ENCODE measurements around the gene DMPK.
"Not testable (repeated sequence)": the region's sequence is repeated elsewhere in the genome, so short reads cannot be mapped to it uniquely, and the experiment has no call there.

The DMPK gene

GRCh38 chr19:45751483-45751882, 30.8 kb downstream of the DMPK start:
- not testable (repeated sequence) for H4K91ac ChIP-seq (ENCODE audit: low read length); H3K27me3 ChIP-seq (ENCODE audit: control insufficient read depth in 1 of 2, insufficient read depth in 1 of 2, low read length in 2 of 2); H3K4me2 ChIP-seq (ENCODE audit: low read length, poor library complexity, severe bottlenecking); H3K4me3 ChIP-seq (ENCODE audit: insufficient read depth in 1 of 2, low read depth in 1 of 2, low read length in 2 of 2); H3K9me3 ChIP-seq (ENCODE audit: control insufficient read depth, low read length); H2BK12ac ChIP-seq (ENCODE audit: low read length in 2 of 2); H3K9ac ChIP-seq (ENCODE audit: low read length); H2AK5ac ChIP-seq (ENCODE audit: low read length, severe bottlenecking); H4K8ac ChIP-seq (ENCODE audit: low read length); H3K36me3 ChIP-seq (ENCODE audit: control insufficient read depth in 1 of 2, insufficient read depth in 2 of 2, low read depth in 1 of 2, low read length in 2 of 2); H3K4me1 ChIP-seq (ENCODE audit: control insufficient read depth, insufficient read depth, low read depth, low read length); H2AFZ ChIP-seq (ENCODE audit: low read depth, low read length); H3K14ac ChIP-seq (ENCODE audit: low read length in 2 of 2); H3K23ac ChIP-seq (ENCODE audit: low read length in 2 of 2); H3K27ac ChIP-seq (ENCODE audit: low read length, poor library complexity, severe bottlenecking); H3K79me1 ChIP-seq (replicated peaks; ENCODE audit: low read length, poor library complexity, severe bottlenecking); H2BK120ac ChIP-seq (ENCODE audit: low read depth, low read length); DNase-seq; H2BK15ac ChIP-seq (ENCODE audit: low read depth, poor library complexity, severe bottlenecking); H3K18ac ChIP-seq (ENCODE audit: low read depth in 1 of 2, low read length in 2 of 2); H2BK5ac ChIP-seq (ENCODE audit: low read depth, low read length, poor library complexity, severe bottlenecking); H3K4ac ChIP-seq (ENCODE audit: low read depth in 1 of 2, low read length in 2 of 2)
- WGBS = 91% methylated on average over 6 of the region's 10 CpGs

GRCh38 chr19:45747513-45747912, 34.8 kb downstream of the DMPK start:
- Histone ChIP-seq H2AK5ac (ENCODE audit: low read length, severe bottlenecking) (no peak overlapping the region), H3K23ac (ENCODE audit: low read length in 2 of 2) (no peak overlapping the region), H4K91ac (ENCODE audit: low read length) (no peak overlapping the region), H2BK5ac (ENCODE audit: low read depth, low read length, poor library complexity, severe bottlenecking) (no peak overlapping the region), H3K4me1 (ENCODE audit: control insufficient read depth, insufficient read depth, low read depth, low read length) (no peaks in the 10 kb centered on the region), H3K27me3 (ENCODE audit: control insufficient read depth in 1 of 2, insufficient read depth in 1 of 2, low read length in 2 of 2) (peaks cover 7 to 10% of the 10 kb centered on the region in 2 experiments), H3K9ac (ENCODE audit: low read length) (no peak overlapping the region), H3K36me3 (ENCODE audit: control insufficient read depth in 1 of 2, insufficient read depth in 2 of 2, low read depth in 1 of 2, low read length in 2 of 2) (no peaks in the 10 kb centered on the region), H2BK15ac (ENCODE audit: low read depth, poor library complexity, severe bottlenecking) (no peak overlapping the region), H2BK12ac (ENCODE audit: low read length in 2 of 2) (no peak overlapping the region), H3K4me3 (ENCODE audit: insufficient read depth in 1 of 2, low read depth in 1 of 2, low read length in 2 of 2) (no peak overlapping the region), H2BK120ac (ENCODE audit: low read depth, low read length) (no peak overlapping the region), H3K4me2 (ENCODE audit: low read length, poor library complexity, severe bottlenecking) (no peak overlapping the region), H3K79me1 (replicated peaks; ENCODE audit: low read length, poor library complexity, severe bottlenecking) (no peaks in the 10 kb centered on the region), H3K27ac (ENCODE audit: low read length, poor library complexity, severe bottlenecking) (no peak overlapping the region), H4K8ac (ENCODE audit: low read length) (no peak overlapping the region), H3K9me3 (ENCODE audit: control insufficient read depth, low read length) (no peaks in the 10 kb centered on the region), H2AFZ (ENCODE audit: low read depth, low read length) (no peak overlapping the region), H3K14ac (ENCODE audit: low read length in 2 of 2) (no peak overlapping the region), H3K18ac (ENCODE audit: low read depth in 1 of 2, low read length in 2 of 2) (no peak overlapping the region), H3K4ac (ENCODE audit: low read depth in 1 of 2, low read length in 2 of 2) (no peak overlapping the region)
- 72% methylated on average over 3 of the region's 5 CpGs for WGBS
- no peak for DNase-seq

DNA sequence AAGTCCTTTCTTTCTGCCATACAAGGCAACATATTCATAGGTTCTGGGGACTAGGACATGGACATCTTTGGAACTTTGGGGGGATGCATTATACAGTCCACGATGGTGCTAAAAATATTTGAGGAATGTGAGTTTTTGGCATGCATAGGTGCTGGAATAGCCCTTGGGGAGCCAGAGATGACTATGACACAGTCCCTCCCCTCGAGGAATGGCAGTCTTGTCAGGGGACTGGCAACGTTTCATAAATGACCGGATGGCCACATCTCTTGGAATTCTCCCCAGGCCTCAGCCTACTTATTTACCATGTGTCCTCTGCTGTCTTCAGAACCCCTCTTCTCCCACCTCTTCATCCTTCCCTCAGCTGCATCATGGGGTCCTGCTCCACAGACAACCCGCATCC, 35.4 kb downstream of the DMPK start:
- Histone ChIP-seq H3K23ac (ENCODE audit: low read length in 2 of 2) (no peak overlapping the region), H3K14ac (ENCODE audit: low read length in 2 of 2) (no peak overlapping the region)
- WGBS = 82% methylated on average over 5 of the region's 5 CpGs

DNA sequence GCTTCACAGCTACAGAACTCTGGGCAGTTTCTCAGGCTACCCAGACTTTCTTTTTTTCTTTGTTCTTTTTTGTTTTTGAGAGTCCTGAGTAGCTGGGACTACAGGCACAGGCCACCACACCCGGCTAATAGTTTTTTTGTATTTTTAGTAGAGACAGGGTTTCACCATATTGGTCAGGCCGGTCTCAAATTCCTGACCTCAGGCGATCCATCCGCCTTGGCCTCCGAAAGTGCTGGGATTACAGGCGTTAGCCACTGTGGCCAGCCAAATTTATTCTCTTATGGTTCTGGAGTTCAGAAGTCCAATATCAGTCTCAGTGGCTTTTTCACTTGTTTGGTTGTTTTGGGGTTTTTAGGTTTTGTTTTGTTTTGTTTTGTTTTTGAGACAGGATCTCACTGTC, 36.7 kb downstream of the DMPK start:
- no peak overlapping the region for H3K14ac ChIP-seq (ENCODE audit: low read length in 2 of 2)
- DNase-seq = no peak

More for the DNA sequence above, 35.4 kb downstream of the DMPK start:
- Histone ChIP-seq H4K91ac (ENCODE audit: low read length) (no peak overlapping the region), H3K18ac (ENCODE audit: low read depth in 1 of 2, low read length in 2 of 2) (no peak overlapping the region), H2BK15ac (ENCODE audit: low read depth, poor library complexity, severe bottlenecking) (no peak overlapping the region), H3K9ac (ENCODE audit: low read length) (no peak overlapping the region), H3K79me1 (replicated peaks; ENCODE audit: low read length, poor library complexity, severe bottlenecking) (no peaks in the 10 kb centered on the region), H3K36me3 (ENCODE audit: control insufficient read depth in 1 of 2, insufficient read depth in 2 of 2, low read depth in 1 of 2, low read length in 2 of 2) (no peaks in the 10 kb centered on the region), H2BK120ac (ENCODE audit: low read depth, low read length) (no peak overlapping the region), H3K4ac (ENCODE audit: low read depth in 1 of 2, low read length in 2 of 2) (peak overlapping the region in 1 of 2 experiments; percentile 51), H2AFZ (ENCODE audit: low read depth, low read length) (no peak overlapping the region), H3K9me3 (ENCODE audit: control insufficient read depth, low read length) (no peaks in the 10 kb centered on the region), H4K8ac (ENCODE audit: low read length) (no peak overlapping the region), H3K27ac (ENCODE audit: low read length, poor library complexity, severe bottlenecking) (no peak overlapping the region), H3K4me3 (ENCODE audit: insufficient read depth in 1 of 2, low read depth in 1 of 2, low read length in 2 of 2) (no peak overlapping the region), H3K27me3 (ENCODE audit: control insufficient read depth in 1 of 2, insufficient read depth in 1 of 2, low read length in 2 of 2) (peaks cover 7 to 10% of the 10 kb centered on the region in 2 experiments), H3K4me1 (ENCODE audit: control insufficient read depth, insufficient read depth, low read depth, low read length) (no peaks in the 10 kb centered on the region), H2BK5ac (ENCODE audit: low read depth, low read length, poor library complexity, severe bottlenecking) (no peak overlapping the region), H2AK5ac (ENCODE audit: low read length, severe bottlenecking) (no peak overlapping the region), H3K4me2 (ENCODE audit: low read length, poor library complexity, severe bottlenecking) (no peak overlapping the region), H2BK12ac (ENCODE audit: low read length in 2 of 2) (no peak overlapping the region)
- DNase-seq = no peak

More for the DNA sequence above, 36.7 kb downstream of the DMPK start:
- Histone ChIP-seq H3K9me3 (ENCODE audit: control insufficient read depth, low read length) (no peaks in the 10 kb centered on the region), H3K23ac (ENCODE audit: low read length in 2 of 2) (no peak overlapping the region), H2AK5ac (ENCODE audit: low read length, severe bottlenecking) (no peak overlapping the region), H3K4ac (ENCODE audit: low read depth in 1 of 2, low read length in 2 of 2) (no peak overlapping the region), H2BK12ac (ENCODE audit: low read length in 2 of 2) (no peak overlapping the region), H3K27ac (ENCODE audit: low read length, poor library complexity, severe bottlenecking) (no peak overlapping the region), H2AFZ (ENCODE audit: low read depth, low read length) (no peak overlapping the region), H2BK5ac (ENCODE audit: low read depth, low read length, poor library complexity, severe bottlenecking) (no peak overlapping the region), H3K18ac (ENCODE audit: low read depth in 1 of 2, low read length in 2 of 2) (no peak overlapping the region), H3K79me1 (replicated peaks; ENCODE audit: low read length, poor library complexity, severe bottlenecking) (no peaks in the 10 kb centered on the region), H3K4me1 (ENCODE audit: control insufficient read depth, insufficient read depth, low read depth, low read length) (no peaks in the 10 kb centered on the region), H4K8ac (ENCODE audit: low read length) (no peak overlapping the region), H3K9ac (ENCODE audit: low read length) (no peak overlapping the region), H3K4me3 (ENCODE audit: insufficient read depth in 1 of 2, low read depth in 1 of 2, low read length in 2 of 2) (no peak overlapping the region), H2BK120ac (ENCODE audit: low read depth, low read length) (no peak overlapping the region), H4K91ac (ENCODE audit: low read length) (no peak overlapping the region), H3K4me2 (ENCODE audit: low read length, poor library complexity, severe bottlenecking) (no peak overlapping the region), H2BK15ac (ENCODE audit: low read depth, poor library complexity, severe bottlenecking) (no peak overlapping the region), H3K27me3 (ENCODE audit: control insufficient read depth in 1 of 2, insufficient read depth in 1 of 2, low read length in 2 of 2) (peaks cover 7 to 10% of the 10 kb centered on the region in 2 experiments), H3K36me3 (ENCODE audit: control insufficient read depth in 1 of 2, insufficient read depth in 2 of 2, low read depth in 1 of 2, low read length in 2 of 2) (no peaks in the 10 kb centered on the region)
- 86% methylated on average over 6 of the region's 6 CpGs for WGBS

All from mesenchymal stem cell (in vitro differentiated cells and primary cell).